GM23338 (cell line): Measurements from ENCODE around the gene PPBP.

Experiments used
- CTCF ChIP-seq, 2 experiments: fragments of 200-600 bp in 1 of 2; sonication (generic) in 1 of 2; conservative IDR thresholded peaks; 2 replicates each; pipeline versions ENCODE4 v1.5.1 to v1.6.1; 2016 to 2017; ENCODE audit warnings: antibody characterized with exemption in 2 of 2, low read depth in 2 of 2, mild to moderate bottlenecking in 2 of 2, moderate library complexity in 1 of 2
- EZH2phosphoT487 ChIP-seq: fragments of 200-600 bp; sonication (generic); IDR thresholded peaks from one replicate; pipeline ENCODE4 v1.8.1; 2018; ENCODE audit warnings: antibody characterized with exemption; ENCODE audit not compliant: unreplicated experiment
- POLR2AphosphoS5 ChIP-seq: IDR thresholded peaks from 2 replicates; pipeline ENCODE4 v1.6.1; 2016; ENCODE audit warnings: antibody characterized with exemption, low read depth

- TF ChIP-seq CTCF (conservative IDR thresholded peaks at IDR 0.05; ENCODE audit: low read depth in 2 of 2) = no peak
- TF ChIP-seq EZH2phosphoT487 = no peak
- no peak for TF ChIP-seq POLR2AphosphoS5
Measured at GRCh38 chr4:74023709-74024108, 35.7 kb upstream of the PPBP start.
